Measurements from ENCODE around the gene VDAC1. TPM values are rescaled to one million over a fixed set of nuclear protein-coding genes. Genes with fewer than 3 reads are reported as not detected.

Gene VDAC1
- total and polyA plus RNA-seq, 2 of the 8 experiments (the other 6 are each of a cell fraction or from before 2014, with no cell fraction given): 111 to 301 TPM

DNA sequence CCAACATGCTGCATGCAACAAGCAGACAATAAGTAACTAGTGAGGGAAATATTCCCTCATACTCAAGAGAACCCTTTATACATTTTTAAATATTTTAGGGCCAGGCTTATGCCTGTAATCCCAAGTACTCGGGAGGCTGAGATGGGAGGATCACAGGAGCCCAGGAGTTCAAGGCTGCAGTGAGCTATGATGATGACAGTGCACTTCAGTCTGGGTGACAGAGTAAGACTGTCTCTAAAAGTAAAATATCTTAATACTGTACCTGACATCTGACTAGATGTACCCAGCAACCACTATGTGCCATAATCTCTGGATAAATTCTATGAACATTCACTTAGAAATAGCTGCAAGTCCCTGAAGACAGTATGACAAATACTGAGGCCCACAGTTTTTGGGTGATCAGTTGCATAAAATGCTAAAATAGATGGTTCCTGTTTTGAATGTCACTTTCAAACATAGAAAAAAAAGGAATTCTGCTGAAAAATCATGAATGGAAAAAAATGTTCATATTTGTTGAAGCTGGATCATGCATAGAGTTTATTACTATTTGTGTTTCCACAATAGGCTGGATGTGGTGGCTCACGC is 34.4 kb downstream of the VDAC1 start:
- H3K4me3 ChIP-seq (ENCODE audit: extremely low read depth in 1 of 4, insufficient read depth in 2 of 4, low read depth in 3 of 4, low read length in 4 of 4): no peak overlapping the region
- no peak overlapping the region for H3K14ac ChIP-seq (ENCODE audit: insufficient read length)
- no peak overlapping the region for H3K27ac ChIP-seq (ENCODE audit: low read depth, low read length)
- no peak overlapping the region for H2BK120ac ChIP-seq (replicated peaks; ENCODE audit: low read depth, low read length)
- no peak overlapping the region for H4K5ac ChIP-seq (ENCODE audit: insufficient read length, low read depth, low read length)
- H3K4ac ChIP-seq (replicated peaks; ENCODE audit: insufficient read length, low read depth, low read length): no peak overlapping the region
- no peak overlapping the region for H3K23ac ChIP-seq (ENCODE audit: insufficient read length)
- H3K18ac ChIP-seq (ENCODE audit: extremely low read depth, low read length): no peak overlapping the region
- H3K79me1 ChIP-seq (ENCODE audit: low read depth, low read length): peaks cover 2% of the 10 kb centered on the region
- peaks cover 14 to 32% (median 25%) of the 10 kb centered on the region in 4 experiments for H3K36me3 ChIP-seq (ENCODE audit: control insufficient read depth in 2 of 4, insufficient read depth in 4 of 4, low read length in 3 of 4)
- ChIA-PET POLR2A (ENCODE audit: partially characterized antibody) (interaction anchor here (0.9 to 2.2 kb wide), 6 partner anchors 10 to 61 kb away, joined by 3 to 10 read pairs (median 4); partner anchors contain the start of gene VDAC1), CTCF (ENCODE audit: partially characterized antibody) (interaction anchor here (0.6 to 2.4 kb wide), 7 partner anchors 10 to 69 kb away, joined by 3 to 13 read pairs (median 6); no protein-coding TSS in a partner anchor)
- no peaks in the 10 kb centered on the region for H3K9me3 ChIP-seq (ENCODE audit: insufficient read depth in 2 of 2, low read depth in 1 of 2, low read length in 1 of 2)
- DNase-seq (ENCODE audit: low read depth in 1 of 2, low spot score in 2 of 2): no peak
- no peak overlapping the region for H2BK12ac ChIP-seq (ENCODE audit: low read depth, low read length)
- no peak overlapping the region for H2BK20ac ChIP-seq (ENCODE audit: low read length)
- H2AK5ac ChIP-seq (ENCODE audit: low read depth, low read length): no peak overlapping the region
- H2BK15ac ChIP-seq (ENCODE audit: low read length): no peak overlapping the region
- no peaks in the 10 kb centered on the region for H3K27me3 ChIP-seq (replicated peaks in 1 of 4; ENCODE audit: control insufficient read depth in 3 of 4, extremely low read depth in 1 of 4, insufficient read depth in 3 of 4, low read length in 3 of 4)
- no peak overlapping the region for H4K91ac ChIP-seq (replicated peaks; ENCODE audit: insufficient read length, low read length)
- H3K56ac ChIP-seq (replicated peaks; ENCODE audit: insufficient read length, low read depth, low read length): no peak overlapping the region
- no peak for FAIRE-seq
- peaks cover 0 to 18% of the 10 kb centered on the region in 2 experiments; a peak in 2 of 4 replicates for H3K79me2 ChIP-seq (ENCODE audit: control insufficient read depth in 1 of 2, insufficient read depth in 2 of 2, low read length in 2 of 2)
- peaks cover 6% of the 10 kb centered on the region; the same call in 1 of the 2 replicates for H3K23me2 ChIP-seq (ENCODE audit: low read depth, low read length)
- H3K9ac ChIP-seq (replicated peaks in 1 of 4; ENCODE audit: extremely low read depth in 1 of 4, low read depth in 3 of 4, low read length in 3 of 4): no peak overlapping the region
- WGBS, 2 experiments (ENCODE audit: extremely low coverage in 1 of 2, insufficient coverage in 1 of 2, insufficient read length in 1 of 2, insufficient replicate concordance in 2 of 2, low coverage in 1 of 2, low lambda C conversion rate in 2 of 2, missing lambda C conversion rate in 1 of 2): 93% methylated on average over 2 of the region's 2 CpGs; no CpG with 5 or more reads in 1 of the 2 experiments
- H4K8ac ChIP-seq (ENCODE audit: extremely low read depth, insufficient read depth, low read length): no peak overlapping the region
- H4K20me1 ChIP-seq (replicated peaks in 1 of 2; ENCODE audit: control insufficient read depth in 1 of 2, insufficient read depth in 2 of 2, low read length in 2 of 2): no peaks in the 10 kb centered on the region
- H2AFZ ChIP-seq (ENCODE audit: low read length): no peak overlapping the region
- H3K4me2 ChIP-seq (ENCODE audit: insufficient read depth in 1 of 2, low read depth in 2 of 2, low read length in 2 of 2): no peak overlapping the region
- peaks cover 0 to 3% (median under 1%) of the 10 kb centered on the region in 4 experiments; a peak in 1 of 7 replicates for H3K4me1 ChIP-seq (replicated peaks in 1 of 4; ENCODE audit: control insufficient read depth in 3 of 4, insufficient read depth in 4 of 4, low read length in 3 of 4)
- TF ChIP-seq ASH2L (IDR thresholded peaks at IDR 0.05; ENCODE audit: low read length): no peak
- TF ChIP-seq SP2 (IDR thresholded peaks at IDR 0.05; ENCODE audit: low read length): no peak
- TF ChIP-seq KDM1A (IDR thresholded peaks at IDR 0.05; ENCODE audit: borderline replicate concordance, low read length): no peak
- TF ChIP-seq POU5F1 (IDR thresholded peaks at IDR 0.05; ENCODE audit: low read depth, low read length): no peak
- H2BK5ac ChIP-seq (ENCODE audit: low read depth, low read length): no peak overlapping the region

Data from H1 (cell line).